ENCODE data around the gene PCF11. TPM values are rescaled to one million over a fixed set of nuclear protein-coding genes. Genes with fewer than 3 reads are reported as not detected.

Gene PCF11, protein sequence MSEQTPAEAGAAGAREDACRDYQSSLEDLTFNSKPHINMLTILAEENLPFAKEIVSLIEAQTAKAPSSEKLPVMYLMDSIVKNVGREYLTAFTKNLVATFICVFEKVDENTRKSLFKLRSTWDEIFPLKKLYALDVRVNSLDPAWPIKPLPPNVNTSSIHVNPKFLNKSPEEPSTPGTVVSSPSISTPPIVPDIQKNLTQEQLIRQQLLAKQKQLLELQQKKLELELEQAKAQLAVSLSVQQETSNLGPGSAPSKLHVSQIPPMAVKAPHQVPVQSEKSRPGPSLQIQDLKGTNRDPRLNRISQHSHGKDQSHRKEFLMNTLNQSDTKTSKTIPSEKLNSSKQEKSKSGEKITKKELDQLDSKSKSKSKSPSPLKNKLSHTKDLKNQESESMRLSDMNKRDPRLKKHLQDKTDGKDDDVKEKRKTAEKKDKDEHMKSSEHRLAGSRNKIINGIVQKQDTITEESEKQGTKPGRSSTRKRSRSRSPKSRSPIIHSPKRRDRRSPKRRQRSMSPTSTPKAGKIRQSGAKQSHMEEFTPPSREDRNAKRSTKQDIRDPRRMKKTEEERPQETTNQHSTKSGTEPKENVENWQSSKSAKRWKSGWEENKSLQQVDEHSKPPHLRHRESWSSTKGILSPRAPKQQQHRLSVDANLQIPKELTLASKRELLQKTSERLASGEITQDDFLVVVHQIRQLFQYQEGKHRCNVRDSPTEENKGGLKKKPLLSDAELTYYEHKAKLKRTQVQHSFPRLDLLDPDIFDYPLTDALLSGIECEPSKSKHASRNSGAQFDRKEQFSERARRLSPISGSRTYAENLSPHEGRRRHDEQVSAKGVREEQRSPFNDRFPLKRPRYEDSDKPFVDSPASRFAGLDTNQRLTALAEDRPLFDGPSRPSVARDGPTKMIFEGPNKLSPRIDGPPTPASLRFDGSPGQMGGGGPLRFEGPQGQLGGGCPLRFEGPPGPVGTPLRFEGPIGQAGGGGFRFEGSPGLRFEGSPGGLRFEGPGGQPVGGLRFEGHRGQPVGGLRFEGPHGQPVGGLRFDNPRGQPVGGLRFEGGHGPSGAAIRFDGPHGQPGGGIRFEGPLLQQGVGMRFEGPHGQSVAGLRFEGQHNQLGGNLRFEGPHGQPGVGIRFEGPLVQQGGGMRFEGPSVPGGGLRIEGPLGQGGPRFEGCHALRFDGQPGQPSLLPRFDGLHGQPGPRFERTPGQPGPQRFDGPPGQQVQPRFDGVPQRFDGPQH (N-terminal part only)
- 21.1 TPM for polyA plus RNA-seq (2013, experiment 1 of 2)
- 20.0 TPM for polyA plus RNA-seq (2013, experiment 2 of 2)

DNA sequence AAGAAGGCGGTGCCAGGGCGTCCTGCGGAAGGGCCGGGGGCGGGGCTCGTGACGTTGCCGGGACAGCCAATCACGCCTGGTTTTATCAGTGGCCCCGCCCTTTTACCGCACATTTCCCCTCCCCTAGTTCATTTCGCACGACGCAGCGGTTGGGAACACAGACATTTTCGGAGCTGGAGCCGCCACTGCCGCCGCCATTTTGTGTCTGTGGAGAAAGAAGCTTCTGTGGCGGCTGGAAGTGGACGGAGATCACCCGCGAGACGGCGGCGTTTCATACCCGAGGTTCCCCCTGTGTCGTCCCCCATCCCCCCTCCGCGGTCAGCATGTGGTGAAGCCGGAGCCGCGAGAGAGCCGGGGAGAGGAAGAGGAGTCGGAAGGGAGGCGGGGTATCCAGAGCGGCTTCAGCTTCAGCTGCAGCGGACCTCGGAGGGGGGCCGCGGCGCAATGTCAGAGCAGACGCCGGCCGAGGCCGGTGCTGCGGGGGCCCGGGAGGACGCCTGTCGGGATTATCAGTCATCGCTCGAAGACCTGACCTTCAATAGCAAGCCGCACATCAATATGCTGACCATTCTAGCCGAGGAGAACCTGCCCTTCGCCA is at the start of gene PCF11:
TSS of gene PCF11 (plus strand) at position 136 of the 598 bp plus-strand sequence. CDS start at position 445, 309 bp downstream.
- Histone ChIP-seq H2AFZ (ENCODE audit: low read depth, low read length) (peak within 1 kb of the TSS; percentile 66), H4K8ac (ENCODE audit: low read length) (peak within 1 kb of the TSS; percentile 81), H2AK5ac (ENCODE audit: low read length, severe bottlenecking) (peak within 1 kb of the TSS; percentile 37), H3K27ac (ENCODE audit: low read length, poor library complexity, severe bottlenecking) (peak within 1 kb of the TSS; percentile 90), H3K4me1 (ENCODE audit: control insufficient read depth, insufficient read depth, low read depth, low read length) (peaks cover 2% of the 10 kb centered on the region), H3K79me1 (replicated peaks; ENCODE audit: low read length, poor library complexity, severe bottlenecking) (peaks cover 3% of the 10 kb centered on the region), H3K18ac (ENCODE audit: low read depth in 1 of 2, low read length in 2 of 2) (peak within 1 kb of the TSS; percentile 30 to 92), H3K23ac (ENCODE audit: low read length in 2 of 2) (peak within 1 kb of the TSS; percentile 15 to 71), H2BK5ac (ENCODE audit: low read depth, low read length, poor library complexity, severe bottlenecking) (peak within 1 kb of the TSS; percentile 90), H2BK120ac (ENCODE audit: low read depth, low read length) (peak within 1 kb of the TSS; percentile 39), H3K4me3 (ENCODE audit: insufficient read depth in 1 of 2, low read depth in 1 of 2, low read length in 2 of 2) (peak within 1 kb of the TSS; percentile 77 to 86), H3K4ac (ENCODE audit: low read depth in 1 of 2, low read length in 2 of 2) (peak within 1 kb of the TSS; percentile 76 to 93), H3K9me3 (ENCODE audit: control insufficient read depth, low read length) (no peaks in the 10 kb centered on the region), H3K9ac (ENCODE audit: low read length) (peak within 1 kb of the TSS; percentile 100), H3K36me3 (ENCODE audit: control insufficient read depth in 1 of 2, insufficient read depth in 2 of 2, low read depth in 1 of 2, low read length in 2 of 2) (peaks cover 0 to 28% of the 10 kb centered on the region in 2 experiments), H2BK15ac (ENCODE audit: low read depth, poor library complexity, severe bottlenecking) (peak within 1 kb of the TSS; percentile 84), H2BK12ac (ENCODE audit: low read length in 2 of 2) (no peak within 1 kb of the TSS), H3K14ac (ENCODE audit: low read length in 2 of 2) (peak within 1 kb of the TSS; percentile 44 to 93), H3K27me3 (ENCODE audit: control insufficient read depth in 1 of 2, insufficient read depth in 1 of 2, low read length in 2 of 2) (no peaks in the 10 kb centered on the region), H3K4me2 (ENCODE audit: low read length, poor library complexity, severe bottlenecking) (peak within 1 kb of the TSS; percentile 94), H4K91ac (ENCODE audit: low read length) (peak within 1 kb of the TSS; percentile 93)
- DNase-seq, result no peak
- WGBS, result 0% methylated on average over 47 of the region's 55 CpGs

DNA sequence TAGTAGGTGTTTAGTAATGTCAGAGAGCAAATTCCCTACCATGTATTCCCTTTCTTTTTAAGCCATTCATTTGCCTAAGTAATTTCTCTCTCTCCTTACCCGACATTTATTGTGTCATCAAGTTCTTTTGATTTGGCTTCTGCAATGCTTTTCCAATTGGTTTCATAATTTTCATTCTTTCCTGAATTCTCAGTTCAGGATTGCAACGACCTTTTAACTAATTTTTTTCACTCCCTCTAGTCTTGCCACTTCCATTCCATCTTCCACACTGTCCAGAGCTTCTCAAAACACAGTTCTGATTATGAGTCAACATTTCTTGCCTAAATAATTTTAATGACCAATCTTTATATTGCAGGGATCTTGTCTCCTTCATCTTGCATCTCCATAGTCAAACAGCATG is 44.0 kb upstream of the PCF11 start:
- no peaks in the 10 kb centered on the region for H3K36me3 ChIP-seq (ENCODE audit: control insufficient read depth in 1 of 2, insufficient read depth in 2 of 2, low read depth in 1 of 2, low read length in 2 of 2)
- no peak overlapping the region for H2AFZ ChIP-seq (ENCODE audit: low read depth, low read length)
- H2BK120ac ChIP-seq (ENCODE audit: low read depth, low read length), result no peak overlapping the region
- no peaks in the 10 kb centered on the region for H3K79me1 ChIP-seq (replicated peaks; ENCODE audit: low read length, poor library complexity, severe bottlenecking)
- H3K4me2 ChIP-seq (ENCODE audit: low read length, poor library complexity, severe bottlenecking), result no peak overlapping the region
- no peak overlapping the region for H3K9ac ChIP-seq (ENCODE audit: low read length)
- H2BK15ac ChIP-seq (ENCODE audit: low read depth, poor library complexity, severe bottlenecking), result no peak overlapping the region
- WGBS, result 89% methylated on average over 2 of the region's 2 CpGs
- H3K9me3 ChIP-seq (ENCODE audit: control insufficient read depth, low read length), result no peaks in the 10 kb centered on the region
- H3K4ac ChIP-seq (ENCODE audit: low read depth in 1 of 2, low read length in 2 of 2), result no peak overlapping the region
- no peak overlapping the region for H3K4me3 ChIP-seq (ENCODE audit: insufficient read depth in 1 of 2, low read depth in 1 of 2, low read length in 2 of 2)
- H3K14ac ChIP-seq (ENCODE audit: low read length in 2 of 2), result no peak overlapping the region
- no peak overlapping the region for H3K23ac ChIP-seq (ENCODE audit: low read length in 2 of 2)
- no peak overlapping the region for H4K8ac ChIP-seq (ENCODE audit: low read length)
- no peak for DNase-seq
- no peaks in the 10 kb centered on the region for H3K27me3 ChIP-seq (ENCODE audit: control insufficient read depth in 1 of 2, insufficient read depth in 1 of 2, low read length in 2 of 2)
- no peaks in the 10 kb centered on the region for H3K4me1 ChIP-seq (ENCODE audit: control insufficient read depth, insufficient read depth, low read depth, low read length)
- no peak overlapping the region for H4K91ac ChIP-seq (ENCODE audit: low read length)
- no peak overlapping the region for H3K27ac ChIP-seq (ENCODE audit: low read length, poor library complexity, severe bottlenecking)
- no peak overlapping the region for H2BK5ac ChIP-seq (ENCODE audit: low read depth, low read length, poor library complexity, severe bottlenecking)
- no peak overlapping the region for H2BK12ac ChIP-seq (ENCODE audit: low read length in 2 of 2)
- H2AK5ac ChIP-seq (ENCODE audit: low read length, severe bottlenecking), result no peak overlapping the region
- no peak overlapping the region for H3K18ac ChIP-seq (ENCODE audit: low read depth in 1 of 2, low read length in 2 of 2)

DNA sequence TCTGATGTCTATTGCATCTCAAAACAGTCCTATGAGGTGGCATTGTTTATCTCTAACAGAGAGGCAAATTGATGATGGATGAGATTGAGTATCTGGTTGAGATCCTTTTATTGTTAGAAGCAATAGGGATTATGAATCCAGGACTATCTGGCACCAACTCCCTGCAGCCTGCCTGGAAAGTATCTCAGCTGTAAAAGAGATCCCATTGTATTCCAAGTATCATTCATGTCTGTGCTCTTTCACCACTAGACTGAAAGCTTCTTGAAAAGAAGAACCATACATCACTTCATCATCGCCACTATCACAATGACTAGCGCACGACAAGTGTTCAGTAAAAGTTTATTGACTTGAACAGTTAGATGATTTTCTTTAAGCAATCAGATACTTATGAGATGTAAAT is 41.9 kb upstream of the PCF11 start:
- Histone ChIP-seq H3K9me3 (ENCODE audit: control insufficient read depth, low read length) (no peaks in the 10 kb centered on the region), H3K4me2 (ENCODE audit: low read length, poor library complexity, severe bottlenecking) (no peak overlapping the region)
- no CpG with 5 or more reads among the region's 3 CpGs for WGBS

More for the DNA sequence above, 41.9 kb upstream of the PCF11 start:
- Histone ChIP-seq H3K27ac (ENCODE audit: low read length, poor library complexity, severe bottlenecking) (no peak overlapping the region), H3K36me3 (ENCODE audit: control insufficient read depth in 1 of 2, insufficient read depth in 2 of 2, low read depth in 1 of 2, low read length in 2 of 2) (no peaks in the 10 kb centered on the region), H2AK5ac (ENCODE audit: low read length, severe bottlenecking) (no peak overlapping the region), H2BK120ac (ENCODE audit: low read depth, low read length) (no peak overlapping the region), H3K4ac (ENCODE audit: low read depth in 1 of 2, low read length in 2 of 2) (no peak overlapping the region), H3K14ac (ENCODE audit: low read length in 2 of 2) (no peak overlapping the region), H2BK15ac (ENCODE audit: low read depth, poor library complexity, severe bottlenecking) (no peak overlapping the region), H4K91ac (ENCODE audit: low read length) (no peak overlapping the region), H2AFZ (ENCODE audit: low read depth, low read length) (no peak overlapping the region), H2BK12ac (ENCODE audit: low read length in 2 of 2) (no peak overlapping the region), H3K4me3 (ENCODE audit: insufficient read depth in 1 of 2, low read depth in 1 of 2, low read length in 2 of 2) (no peak overlapping the region), H3K27me3 (ENCODE audit: control insufficient read depth in 1 of 2, insufficient read depth in 1 of 2, low read length in 2 of 2) (no peaks in the 10 kb centered on the region), H3K9ac (ENCODE audit: low read length) (no peak overlapping the region), H3K79me1 (replicated peaks; ENCODE audit: low read length, poor library complexity, severe bottlenecking) (no peaks in the 10 kb centered on the region), H2BK5ac (ENCODE audit: low read depth, low read length, poor library complexity, severe bottlenecking) (no peak overlapping the region), H3K18ac (ENCODE audit: low read depth in 1 of 2, low read length in 2 of 2) (no peak overlapping the region), H4K8ac (ENCODE audit: low read length) (no peak overlapping the region), H3K4me1 (ENCODE audit: control insufficient read depth, insufficient read depth, low read depth, low read length) (no peaks in the 10 kb centered on the region), H3K23ac (ENCODE audit: low read length in 2 of 2) (no peak overlapping the region)
- DNase-seq, result no peak

Measured in mesenchymal stem cell (in vitro differentiated cells and primary cell).